ENCODE results near the gene C2orf76. TPM values are rescaled to one million over a fixed set of nuclear protein-coding genes. Genes with fewer than 3 reads are reported as not detected.

Gene C2orf76
- total and polyA plus RNA-seq, 2 experiments from 2014 or later, result 16.6 to 17.6 TPM

DNA sequence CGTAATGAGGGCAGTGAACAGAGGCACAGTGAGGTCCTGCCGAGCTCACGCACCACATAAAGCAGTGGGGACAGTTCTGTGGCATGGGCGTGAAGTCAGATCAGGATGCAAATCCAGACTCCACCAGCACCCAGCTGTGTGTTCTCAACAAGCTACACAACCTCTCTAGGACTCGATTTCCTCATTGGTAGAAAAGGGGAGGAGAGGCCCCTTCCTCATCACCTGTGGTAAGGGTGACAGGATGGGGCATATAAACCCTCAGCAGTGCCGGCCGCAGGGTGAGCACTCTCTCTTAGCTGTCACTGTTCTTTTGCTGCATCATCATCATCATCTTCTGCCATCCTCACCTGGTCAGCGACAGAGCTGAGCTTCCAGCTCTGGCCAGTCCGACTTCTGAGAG is 54.8 kb downstream of the C2orf76 start:
- TF ChIP-seq EZH2 (IDR thresholded peaks at IDR 0.05; ENCODE audit: borderline replicate concordance), result no peak
- no peak for TF ChIP-seq EZH2phosphoT487 (IDR thresholded peaks at IDR 0.05; ENCODE audit: low read depth, severe bottlenecking, unreplicated experiment)
- TF ChIP-seq, protein P1, sequence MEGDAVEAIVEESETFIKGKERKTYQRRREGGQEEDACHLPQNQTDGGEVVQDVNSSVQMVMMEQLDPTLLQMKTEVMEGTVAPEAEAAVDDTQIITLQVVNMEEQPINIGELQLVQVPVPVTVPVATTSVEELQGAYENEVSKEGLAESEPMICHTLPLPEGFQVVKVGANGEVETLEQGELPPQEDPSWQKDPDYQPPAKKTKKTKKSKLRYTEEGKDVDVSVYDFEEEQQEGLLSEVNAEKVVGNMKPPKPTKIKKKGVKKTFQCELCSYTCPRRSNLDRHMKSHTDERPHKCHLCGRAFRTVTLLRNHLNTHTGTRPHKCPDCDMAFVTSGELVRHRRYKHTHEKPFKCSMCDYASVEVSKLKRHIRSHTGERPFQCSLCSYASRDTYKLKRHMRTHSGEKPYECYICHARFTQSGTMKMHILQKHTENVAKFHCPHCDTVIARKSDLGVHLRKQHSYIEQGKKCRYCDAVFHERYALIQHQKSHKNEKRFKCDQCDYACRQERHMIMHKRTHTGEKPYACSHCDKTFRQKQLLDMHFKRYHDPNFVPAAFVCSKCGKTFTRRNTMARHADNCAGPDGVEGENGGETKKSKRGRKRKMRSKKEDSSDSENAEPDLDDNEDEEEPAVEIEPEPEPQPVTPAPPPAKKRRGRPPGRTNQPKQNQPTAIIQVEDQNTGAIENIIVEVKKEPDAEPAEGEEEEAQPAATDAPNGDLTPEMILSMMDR (IDR thresholded peaks at IDR 0.05; ENCODE audit: poor library complexity), result no peak
- no peak for DNase-seq (ENCODE audit: low spot score)
- H3K79me2 ChIP-seq, result no peaks in the 10 kb centered on the region
- no peaks in the 10 kb centered on the region for H4K20me1 ChIP-seq (ENCODE audit: insufficient read depth, poor library complexity, severe bottlenecking)
- no peaks in the 10 kb centered on the region for H3K9me3 ChIP-seq (ENCODE audit: low read depth)
- H3K4me3 ChIP-seq, result no peak overlapping the region
- H3K9me2 ChIP-seq (replicated peaks; ENCODE audit: insufficient read depth), result no peaks in the 10 kb centered on the region
- no peaks in the 10 kb centered on the region for H3K27me3 ChIP-seq
- no peak overlapping the region for H3K4me2 ChIP-seq
- H3K27ac ChIP-seq, result no peak overlapping the region
- H3K36me3 ChIP-seq (replicated peaks; ENCODE audit: insufficient read depth, low read depth), result no peaks in the 10 kb centered on the region
- WGBS (ENCODE audit: low lambda C conversion rate, missing lambda C conversion rate), result 86% methylated on average over 9 of the region's 9 CpGs
- H3K4me1 ChIP-seq (ENCODE audit: insufficient read depth), result no peaks in the 10 kb centered on the region
- no peak overlapping the region for H2AFZ ChIP-seq

DNA sequence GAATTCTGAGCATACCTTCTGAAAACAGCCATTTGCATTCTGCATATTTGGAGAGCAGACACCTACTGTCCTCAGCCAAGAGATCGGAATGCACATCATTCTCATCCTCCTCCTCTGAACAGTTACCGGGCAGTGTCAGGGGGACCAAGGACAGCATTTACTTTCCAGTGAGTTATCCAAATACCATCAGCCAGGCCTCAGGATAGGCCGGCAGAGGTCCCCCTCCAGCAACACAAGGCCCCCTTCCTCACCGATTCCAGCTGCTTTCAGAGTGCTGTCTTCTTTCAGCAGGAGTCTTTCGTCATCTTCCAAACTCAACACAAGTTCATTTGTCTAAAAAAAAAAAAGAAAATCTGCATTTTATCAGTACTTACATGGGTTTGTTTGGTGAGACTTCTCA is 55.3 kb downstream of the C2orf76 start:
- Histone ChIP-seq H3K4me2 (no peak overlapping the region), H3K27me3 (no peaks in the 10 kb centered on the region), H3K4me3 (no peak overlapping the region), H2AFZ (no peak overlapping the region), H3K9me2 (replicated peaks; ENCODE audit: insufficient read depth) (no peaks in the 10 kb centered on the region), H3K4me1 (ENCODE audit: insufficient read depth) (no peaks in the 10 kb centered on the region), H3K27ac (no peak overlapping the region), H3K79me2 (no peaks in the 10 kb centered on the region), H3K36me3 (replicated peaks; ENCODE audit: insufficient read depth, low read depth) (no peaks in the 10 kb centered on the region), H3K9me3 (ENCODE audit: low read depth) (no peaks in the 10 kb centered on the region), H4K20me1 (ENCODE audit: insufficient read depth, poor library complexity, severe bottlenecking) (no peaks in the 10 kb centered on the region)
- DNase-seq (ENCODE audit: low spot score), result no peak
- TF ChIP-seq, protein P1 (IDR thresholded peaks at IDR 0.05; ENCODE audit: poor library complexity), result no peak
- TF ChIP-seq EZH2phosphoT487 (IDR thresholded peaks at IDR 0.05; ENCODE audit: low read depth, severe bottlenecking, unreplicated experiment), result no peak
- TF ChIP-seq EZH2 (IDR thresholded peaks at IDR 0.05; ENCODE audit: borderline replicate concordance), result no peak
- 61% methylated on average over 5 of the region's 5 CpGs for WGBS (ENCODE audit: low lambda C conversion rate, missing lambda C conversion rate)

DNA sequence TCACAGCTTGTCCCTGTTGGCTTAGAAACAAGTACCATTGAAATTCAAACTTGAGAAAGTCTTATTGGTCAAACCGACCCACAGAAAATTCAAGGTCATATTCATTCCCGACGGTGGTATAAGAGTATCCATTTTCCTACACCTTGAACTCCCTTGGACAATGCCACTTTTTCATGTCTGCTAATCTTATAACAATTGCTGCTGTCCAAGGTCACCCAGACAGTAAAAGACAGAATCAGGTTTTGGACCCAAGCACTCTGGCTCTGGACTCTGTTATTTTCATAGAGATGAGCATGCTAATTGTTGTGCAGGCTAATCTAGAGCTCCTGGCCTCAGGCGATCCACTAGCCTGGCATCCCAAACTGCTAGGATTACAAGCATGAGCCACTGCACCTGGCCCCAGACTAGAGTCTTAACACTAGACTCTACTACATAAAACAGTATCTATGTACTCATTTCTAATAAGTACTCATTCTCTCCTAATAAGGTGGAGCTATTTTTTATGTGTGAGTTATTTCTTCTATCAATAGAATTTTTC is 57.8 kb downstream of the C2orf76 start:
- H3K36me3 ChIP-seq (replicated peaks; ENCODE audit: insufficient read depth, low read depth), result no peaks in the 10 kb centered on the region
- H3K27me3 ChIP-seq, result no peaks in the 10 kb centered on the region
- 84% methylated on average over 4 of the region's 4 CpGs for WGBS (ENCODE audit: low lambda C conversion rate, missing lambda C conversion rate)
- no peak overlapping the region for H3K4me2 ChIP-seq
- H3K4me3 ChIP-seq, result no peak overlapping the region
- no peaks in the 10 kb centered on the region for H3K4me1 ChIP-seq (ENCODE audit: insufficient read depth)
- no peaks in the 10 kb centered on the region for H3K9me2 ChIP-seq (replicated peaks; ENCODE audit: insufficient read depth)
- no peak for DNase-seq (ENCODE audit: low spot score)
- H3K9me3 ChIP-seq (ENCODE audit: low read depth), result no peaks in the 10 kb centered on the region
- no peak overlapping the region for H2AFZ ChIP-seq
- no peak overlapping the region for H3K27ac ChIP-seq
- TF ChIP-seq, protein P1 (IDR thresholded peaks at IDR 0.05; ENCODE audit: poor library complexity), result no peak
- no peak for TF ChIP-seq EZH2 (IDR thresholded peaks at IDR 0.05; ENCODE audit: borderline replicate concordance)
- TF ChIP-seq EZH2phosphoT487 (IDR thresholded peaks at IDR 0.05; ENCODE audit: low read depth, severe bottlenecking, unreplicated experiment), result no peak
- H3K79me2 ChIP-seq, result no peaks in the 10 kb centered on the region
- H4K20me1 ChIP-seq (ENCODE audit: insufficient read depth, poor library complexity, severe bottlenecking), result no peaks in the 10 kb centered on the region

Measured in hepatocyte (in vitro differentiated cells).